Right lobe of liver (tissue), 4 donors: ENCODE data around the gene MEIKIN.
"Not testable (repeated sequence)": the region's sequence is repeated elsewhere in the genome, so short reads cannot be mapped to it uniquely, and the experiment has no call there.

Experiments used
- CTCF ChIP-seq, 4 donors: fragments of 200-600 bp in 3 of 4; fragments of 450-650 bp in 1 of 4; IDR thresholded peaks; one replicate each; pipeline versions ENCODE4 v1.5.1 to v1.8.0; 2016 to 2022; ENCODE audit warnings: antibody characterized with exemption in 4 of 4, mild to moderate bottlenecking in 2 of 4
- POLR2A ChIP-seq: fragments of 450-650 bp; IDR thresholded peaks from one replicate; pipeline ENCODE4 v1.6.1; 2017; ENCODE audit warnings: antibody characterized with exemption, mild to moderate bottlenecking
- donor health status: DM: no; HTN: no; CAD: no.
- donor health status: DM: no; HTN: no; CAD: no.
- donor health status: DM: no; HTN: yes; CAD: no.

- TF ChIP-seq CTCF (IDR thresholded peaks at IDR 0.05); POLR2A: not testable (repeated sequence)
Measured at GRCh38 chr5:131842971-131843370, 102.5 kb downstream of the MEIKIN start.
